Colonic mucosa (tissue), 4 donors: ENCODE data around the gene MACROD1. TPM values are rescaled to one million over a fixed set of nuclear protein-coding genes. Genes with fewer than 3 reads are reported as not detected.

Experiments
- DNase-seq: peaks from one replicate; pipeline ENCODE4 v3.0.0-alpha.2; 2020
- H3K27ac ChIP-seq: fragments of 200-600 bp; one replicate; pipeline ENCODE4 v1.8.0; 2021
- H3K27me3 ChIP-seq: fragments of 200-600 bp; one replicate; pipeline ENCODE4 v1.8.0; 2021
- H3K36me3 ChIP-seq: fragments of 200-600 bp; one replicate; pipeline ENCODE4 v1.8.0; 2021
- H3K4me1 ChIP-seq: fragments of 200-600 bp; one replicate; pipeline ENCODE4 v1.8.0; 2021; ENCODE audit warnings: mild to moderate bottlenecking
- H3K4me3 ChIP-seq: fragments of 200-600 bp; one replicate; pipeline ENCODE4 v1.8.0; 2021
- H3K9ac ChIP-seq, 2 donors: one replicate each; pipeline ENCODE4 v1.7.0; 2013; ENCODE audit warnings: control low read depth in 2 of 2, low read depth in 2 of 2, low read length in 2 of 2
- H3K9me3 ChIP-seq: fragments of 200-600 bp; one replicate; pipeline ENCODE4 v1.8.0; 2021
- intact Hi-C: fragments of 100-400 bp; cut with DNase I; formaldehyde crosslinking; loops from one replicate; pipeline ENCODE4 v1.14.1; 2022
- total RNA-seq, 2 donors: library from RNA; stranded (reverse); fragmentation: NEBNext Ultra II Directional in 1 of 2; extraction: Animal tissue kit (Norgen Biotek cat#: 25700) in 1 of 2; gene quantifications; one replicate each; pipeline ENCODE4 v1.2.1, GENCODE V29; 2021
- TF ChIP-seq, protein P1 (sequence below): fragments of 200-600 bp; IDR thresholded peaks from one replicate; pipeline ENCODE4 v1.8.0; 2022; ENCODE audit warnings: antibody characterized with exemption, mild to moderate bottlenecking
- donor health status: healthy.
- donor health status: DM: no; HTN: no; CAD: no.
- donor health status: DM: no; HTN: no; CAD: no.

Gene MACROD1
- total RNA-seq, 2 donors from 2014 or later, result 18.6 to 22.9 TPM

DNA sequence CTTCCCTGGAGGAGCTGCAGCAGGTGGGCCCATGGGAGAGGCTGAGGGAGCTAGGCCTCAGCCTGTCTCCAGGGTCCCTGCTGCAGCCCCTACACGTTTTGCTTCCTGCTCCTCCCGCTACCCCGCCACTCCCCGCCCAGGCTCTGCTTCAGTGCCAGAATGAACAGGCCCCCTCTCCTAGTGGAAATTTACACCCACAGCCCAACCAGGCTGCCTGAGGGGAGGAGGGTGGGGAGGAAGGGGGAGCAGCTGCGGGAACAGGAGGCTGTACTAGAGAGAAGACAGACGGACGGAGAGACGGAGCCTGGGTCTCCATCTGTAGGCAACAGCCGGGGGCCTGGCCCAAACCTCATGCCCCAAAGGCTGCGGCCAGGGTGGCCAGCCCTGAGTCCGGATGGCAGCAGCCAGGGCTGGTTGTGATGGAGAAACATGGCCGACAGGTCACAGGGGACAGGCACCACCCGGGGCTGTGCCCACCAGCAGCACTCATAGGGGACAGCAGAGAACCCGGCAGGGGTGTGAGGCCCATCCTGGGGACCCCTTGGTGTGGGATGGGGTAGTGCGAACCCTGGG, 109.6 kb downstream of the MACROD1 start:
- peaks cover 4% of the 10 kb centered on the region for H3K27me3 ChIP-seq
- H3K9me3 ChIP-seq, result no peaks in the 10 kb centered on the region
- no peak overlapping the region for H3K27ac ChIP-seq
- no peak overlapping the region for H3K9ac ChIP-seq
- TF ChIP-seq, protein P1, sequence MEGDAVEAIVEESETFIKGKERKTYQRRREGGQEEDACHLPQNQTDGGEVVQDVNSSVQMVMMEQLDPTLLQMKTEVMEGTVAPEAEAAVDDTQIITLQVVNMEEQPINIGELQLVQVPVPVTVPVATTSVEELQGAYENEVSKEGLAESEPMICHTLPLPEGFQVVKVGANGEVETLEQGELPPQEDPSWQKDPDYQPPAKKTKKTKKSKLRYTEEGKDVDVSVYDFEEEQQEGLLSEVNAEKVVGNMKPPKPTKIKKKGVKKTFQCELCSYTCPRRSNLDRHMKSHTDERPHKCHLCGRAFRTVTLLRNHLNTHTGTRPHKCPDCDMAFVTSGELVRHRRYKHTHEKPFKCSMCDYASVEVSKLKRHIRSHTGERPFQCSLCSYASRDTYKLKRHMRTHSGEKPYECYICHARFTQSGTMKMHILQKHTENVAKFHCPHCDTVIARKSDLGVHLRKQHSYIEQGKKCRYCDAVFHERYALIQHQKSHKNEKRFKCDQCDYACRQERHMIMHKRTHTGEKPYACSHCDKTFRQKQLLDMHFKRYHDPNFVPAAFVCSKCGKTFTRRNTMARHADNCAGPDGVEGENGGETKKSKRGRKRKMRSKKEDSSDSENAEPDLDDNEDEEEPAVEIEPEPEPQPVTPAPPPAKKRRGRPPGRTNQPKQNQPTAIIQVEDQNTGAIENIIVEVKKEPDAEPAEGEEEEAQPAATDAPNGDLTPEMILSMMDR, result no peak
- no peaks in the 10 kb centered on the region for H3K4me1 ChIP-seq
- no peak for DNase-seq
- H3K4me3 ChIP-seq, result no peak overlapping the region
- intact Hi-C loops, result no loop called here
- no peaks in the 10 kb centered on the region for H3K36me3 ChIP-seq

DNA sequence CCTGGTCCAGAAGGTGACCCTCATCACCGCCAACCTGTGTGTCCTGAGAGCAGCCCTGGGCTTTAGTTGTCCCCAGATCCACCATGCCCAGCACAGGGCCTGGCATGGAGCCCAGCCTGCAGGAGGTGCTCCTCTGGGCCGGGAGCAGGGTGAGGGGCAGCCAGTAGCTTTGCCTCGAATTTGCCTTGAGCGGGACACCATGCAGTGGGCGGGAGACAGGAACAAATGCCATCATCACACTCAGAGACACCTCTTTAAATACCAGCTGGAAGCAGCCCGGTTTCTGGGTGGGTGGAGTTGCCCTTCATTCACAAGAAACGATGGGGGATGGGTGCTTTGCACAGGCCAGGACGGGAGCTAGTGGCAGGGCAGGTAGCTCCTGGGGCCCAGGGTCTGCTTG, 110.8 kb downstream of the MACROD1 start:
- DNase-seq, result no peak
- H3K27me3 ChIP-seq, result no peaks in the 10 kb centered on the region
- H3K4me1 ChIP-seq, result no peaks in the 10 kb centered on the region
- no peaks in the 10 kb centered on the region for H3K36me3 ChIP-seq
- H3K27ac ChIP-seq, result no peak overlapping the region
- no peaks in the 10 kb centered on the region for H3K9me3 ChIP-seq
- no peak overlapping the region for H3K9ac ChIP-seq
- H3K4me3 ChIP-seq, result no peak overlapping the region
- intact Hi-C loops, result no loop called here
- TF ChIP-seq, protein P1, result no peak

DNA sequence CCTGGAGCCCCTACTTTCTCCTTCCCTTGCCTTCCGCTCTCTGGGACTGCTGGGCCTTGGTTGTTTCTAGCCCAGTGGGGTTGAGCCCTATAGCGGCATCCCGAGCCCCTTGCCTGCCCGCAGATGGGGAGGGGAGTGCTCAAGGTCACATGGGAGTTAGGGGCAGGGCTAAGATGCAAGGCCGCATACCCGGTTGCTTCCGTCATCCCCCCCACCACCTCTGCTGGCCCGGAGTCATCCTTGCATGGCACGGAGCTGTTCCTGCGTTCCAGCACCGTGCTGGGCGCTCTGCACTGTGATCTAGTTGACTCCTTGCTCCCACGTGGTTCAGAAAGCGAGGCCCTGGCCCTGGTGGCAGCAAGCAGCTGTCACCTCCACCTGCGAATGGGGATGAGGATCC, 112.2 kb downstream of the MACROD1 start:
- Histone ChIP-seq H3K27ac (no peak overlapping the region), H3K36me3 (no peaks in the 10 kb centered on the region), H3K4me3 (no peak overlapping the region), H3K9ac (no peak overlapping the region), H3K27me3 (no peaks in the 10 kb centered on the region), H3K9me3 (no peaks in the 10 kb centered on the region), H3K4me1 (no peaks in the 10 kb centered on the region)
- intact Hi-C loops, result no loop called here
- DNase-seq, result no peak
- TF ChIP-seq, protein P1, result no peak

DNA sequence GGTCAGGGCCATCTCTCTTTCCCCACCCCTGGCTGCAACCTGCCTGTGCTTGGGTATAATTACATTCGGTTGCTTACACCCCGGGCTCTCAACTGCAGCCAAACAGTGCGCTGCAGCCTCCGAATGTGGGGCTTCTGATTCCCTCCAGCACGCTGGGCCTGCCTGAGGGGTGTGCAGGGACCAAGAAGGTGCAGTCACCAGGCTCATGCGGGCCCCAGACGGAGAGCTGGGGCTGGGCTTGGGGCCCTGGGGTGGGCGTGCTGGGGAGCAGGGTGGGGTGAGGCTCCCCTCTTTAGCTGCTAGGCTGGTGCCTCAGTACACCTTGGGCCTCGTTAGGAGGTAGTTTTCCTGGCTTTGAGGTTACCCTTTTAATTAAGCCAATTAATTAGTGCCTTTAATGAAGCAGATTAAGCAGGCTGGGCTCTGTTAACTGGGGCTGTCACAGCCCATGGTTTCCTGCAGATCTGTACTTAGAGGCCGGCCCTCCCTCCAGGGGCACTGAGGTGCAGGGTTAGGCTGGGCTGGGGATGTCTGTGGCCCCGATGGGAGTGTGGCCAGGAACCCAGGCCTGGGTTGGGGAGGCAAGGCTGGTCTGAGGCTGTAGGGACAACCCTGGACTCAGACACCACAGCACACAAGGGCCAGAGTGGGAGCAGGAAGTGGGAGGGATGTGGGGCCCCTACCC, 112.8 kb downstream of the MACROD1 start:
- no peaks in the 10 kb centered on the region for H3K9me3 ChIP-seq
- H3K9ac ChIP-seq, result no peak overlapping the region
- no peaks in the 10 kb centered on the region for H3K36me3 ChIP-seq
- DNase-seq, result no peak
- H3K4me1 ChIP-seq, result no peaks in the 10 kb centered on the region
- no peaks in the 10 kb centered on the region for H3K27me3 ChIP-seq
- intact Hi-C loops, result no loop called here
- no peak overlapping the region for H3K27ac ChIP-seq
- TF ChIP-seq, protein P1, result no peak
- H3K4me3 ChIP-seq, result no peak overlapping the region

DNA sequence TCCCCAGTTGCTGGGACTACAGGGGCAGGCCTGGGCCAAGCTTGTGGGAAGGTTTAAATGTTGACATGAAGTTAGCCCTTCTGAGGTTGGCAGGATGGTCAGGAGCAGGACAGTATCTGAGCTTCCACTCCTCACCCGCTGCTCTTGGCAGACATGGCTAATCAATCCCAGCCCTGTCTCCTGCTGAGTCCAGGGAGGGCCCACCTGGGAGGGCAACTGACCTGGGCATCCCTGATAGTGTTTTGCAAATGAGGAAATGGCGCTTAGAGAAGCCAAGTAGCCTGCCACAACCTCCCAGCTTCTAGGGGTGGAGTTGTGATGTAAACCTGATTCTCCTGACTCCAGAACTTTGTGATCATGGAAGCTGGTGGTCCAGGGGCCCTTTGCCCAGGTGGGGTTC, 113.5 kb downstream of the MACROD1 start:
- Histone ChIP-seq H3K4me3 (no peak overlapping the region), H3K36me3 (no peaks in the 10 kb centered on the region), H3K9ac (no peak overlapping the region), H3K27me3 (no peaks in the 10 kb centered on the region), H3K4me1 (no peaks in the 10 kb centered on the region), H3K9me3 (no peaks in the 10 kb centered on the region), H3K27ac (no peak overlapping the region)
- intact Hi-C loops, result no loop called here
- DNase-seq, result no peak
- TF ChIP-seq, protein P1, result no peak
